IPS-11a (cell line): ENCODE results near the gene C1orf116.

Experiments used
- H3K4me3 ChIP-seq: one replicate; pipeline ENCODE4 v1.5.1; 2013; ENCODE audit warnings: low read depth, low read length, control low read depth

Gene C1orf116

GRCh38 chr1:207035877-207036551 lies 3.5 kb upstream of the C1orf116 start:
- no peak overlapping the region for H3K4me3 ChIP-seq

GRCh38 chr1:207034998-207035397 lies 2.4 kb upstream of the C1orf116 start:
- H3K4me3 ChIP-seq: no peak overlapping the region

- H3K4me3 ChIP-seq: no peak overlapping the region
Measured at GRCh38 chr1:207034208-207034607, 1.7 kb upstream of the C1orf116 start.

GRCh38 chr1:207033302-207033701 lies 746 bp upstream of the C1orf116 start:
- H3K4me3 ChIP-seq: no peak overlapping the region

GRCh38 chr1:207031632-207032264 lies 808 bp downstream of the C1orf116 start:
- no peak overlapping the region for H3K4me3 ChIP-seq

- no peak overlapping the region for H3K4me3 ChIP-seq
Measured at GRCh38 chr1:207031016-207031415, 1.5 kb downstream of the C1orf116 start.

- H3K4me3 ChIP-seq: no peak overlapping the region
Measured at GRCh38 chr1:207030522-207031009, 2.0 kb downstream of the C1orf116 start.

GRCh38 chr1:207029701-207030521 lies 2.6 kb downstream of the C1orf116 start:
- H3K4me3 ChIP-seq: no peak overlapping the region

- no peak overlapping the region for H3K4me3 ChIP-seq
Measured at GRCh38 chr1:207028884-207029650, 3.5 kb downstream of the C1orf116 start.

- no peak overlapping the region for H3K4me3 ChIP-seq
Measured at GRCh38 chr1:207027921-207028320, 4.6 kb downstream of the C1orf116 start.

GRCh38 chr1:207027206-207027777 lies 5.3 kb downstream of the C1orf116 start:
- no peak overlapping the region for H3K4me3 ChIP-seq

- H3K4me3 ChIP-seq: no peak overlapping the region
Measured at GRCh38 chr1:207026104-207026534, 6.4 kb downstream of the C1orf116 start.

- no peak overlapping the region for H3K4me3 ChIP-seq
Measured at GRCh38 chr1:207025146-207025880, 7.2 kb downstream of the C1orf116 start.

GRCh38 chr1:207024202-207025145 lies 8.1 kb downstream of the C1orf116 start:
- no peak overlapping the region for H3K4me3 ChIP-seq

GRCh38 chr1:207022996-207023679 lies 9.4 kb downstream of the C1orf116 start:
- H3K4me3 ChIP-seq: no peak overlapping the region

GRCh38 chr1:207021876-207022596 lies 10.5 kb downstream of the C1orf116 start:
- H3K4me3 ChIP-seq: no peak overlapping the region

- H3K4me3 ChIP-seq: no peak overlapping the region
Measured at GRCh38 chr1:207021139-207021861, 11.3 kb downstream of the C1orf116 start.
